Measurements from ENCODE around the gene BLOC1S3.

- TF ChIP-seq CTCF (conservative IDR thresholded peaks at IDR 0.05) (no peak), EZH2 (IDR thresholded peaks at IDR 0.05; ENCODE audit: low read depth) (no peak)
These were observed 44.1 kb downstream of the BLOC1S3 start for GRCh38 chr19:45222724-45223123.
